Karpas-422 (cell line): ENCODE data around the gene SIGLECL1. TPM values are rescaled to one million over a fixed set of nuclear protein-coding genes. Genes with fewer than 3 reads are reported as not detected.
A peak's percentile ranks its signal among the peaks of the same experiment; 100 is the strongest.

Experiments used
- DNase-seq: peaks from one replicate; pipeline ENCODE4 v3.0.0-alpha.2; 2015
- H2AFZ ChIP-seq: fragments of 200-600 bp; sonication (generic); 2 replicates; pipeline ENCODE4 v1.6.1; 2014; ENCODE audit warnings: antibody characterized with exemption, low read length, mixed read lengths
- H3K27ac ChIP-seq: fragments of 200-600 bp; sonication (generic); 2 replicates; pipeline ENCODE4 v1.5.1; 2014; ENCODE audit warnings: mild to moderate bottlenecking, low read length, moderate library complexity
- H3K27me3 ChIP-seq: fragments of 200-600 bp; sonication (generic); 2 replicates; pipeline ENCODE4 v1.6.1; 2014; ENCODE audit warnings: low read length, mixed read lengths
- H3K36me3 ChIP-seq: fragments of 200-600 bp; sonication (generic); 2 replicates; pipeline ENCODE4 v1.6.1; 2014; ENCODE audit warnings: low read length, mixed read lengths; ENCODE audit not compliant: insufficient read depth
- H3K4me1 ChIP-seq: fragments of 200-600 bp; sonication (generic); 2 replicates; pipeline ENCODE4 v1.6.1; 2014; ENCODE audit warnings: mild to moderate bottlenecking, low read length, mixed read lengths
- H3K4me2 ChIP-seq: fragments of 200-600 bp; sonication (generic); 2 replicates; pipeline ENCODE4 v1.6.1; 2014; ENCODE audit warnings: low read length, low read depth, mild to moderate bottlenecking; ENCODE audit not compliant: poor library complexity, severe bottlenecking
- H3K4me3 ChIP-seq: fragments of 200-600 bp; sonication (generic); 2 replicates; pipeline ENCODE4 v1.5.1; 2014; ENCODE audit warnings: mild to moderate bottlenecking, antibody characterized with exemption, low read length, mixed read lengths
- H3K79me2 ChIP-seq: fragments of 200-600 bp; sonication (generic); 2 replicates; pipeline ENCODE4 v1.6.1; 2014; ENCODE audit warnings: mild to moderate bottlenecking, low read length, mixed read lengths
- H3K9ac ChIP-seq: fragments of 200-600 bp; sonication (generic); 2 replicates; pipeline ENCODE4 v1.6.0; 2014; ENCODE audit warnings: low read length
- H3K9me2 ChIP-seq: fragments of 200-600 bp; sonication (generic), shearing (Covaris generic); replicated peaks from 2 replicates; pipeline ENCODE4 v1.6.0; 2014; ENCODE audit warnings: mild to moderate bottlenecking, low read length, moderate library complexity; ENCODE audit not compliant: insufficient read depth
- H3K9me3 ChIP-seq: fragments of 300-700, 200-600 bp; sonication (generic); 2 replicates; pipeline ENCODE4 v1.6.1; 2014; ENCODE audit warnings: low read length, mixed read lengths
- H4K20me1 ChIP-seq: fragments of 200-600 bp; sonication (generic); 2 replicates; pipeline ENCODE4 v1.6.1; 2014; ENCODE audit warnings: mild to moderate bottlenecking, antibody characterized with exemption, low read length, low read depth; ENCODE audit not compliant: insufficient read depth
- total RNA-seq: library from RNA; depleted of rRNA; stranded (reverse); fragments of >200 nt; shearing (Covaris generic); gene quantifications from 2 replicates; pipeline ENCODE4 v1.2.3, GENCODE V29; 2014; ENCODE audit warnings: low replicate concordance

Gene SIGLECL1
- total RNA-seq, 1 experiment from 2014 or later = not detected

DNA sequence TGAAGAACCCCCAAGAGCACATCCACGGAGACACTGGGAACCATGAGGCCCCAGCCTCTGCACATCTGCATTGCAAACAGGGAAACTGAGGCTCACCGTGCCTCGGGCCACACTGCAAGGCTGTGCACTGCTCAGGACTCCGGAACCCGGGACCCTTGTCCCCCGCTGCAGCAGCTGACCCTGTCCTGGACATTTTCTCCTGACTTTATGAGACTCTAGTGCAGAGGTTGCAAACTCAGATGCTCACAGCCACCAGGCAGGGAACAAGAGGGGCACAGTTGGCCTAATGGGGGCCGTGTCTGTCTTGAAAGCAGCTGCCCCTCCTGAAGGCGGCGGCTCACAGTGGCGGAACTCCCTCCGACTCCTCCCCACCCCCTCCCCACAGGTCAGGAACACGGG, 44.1 kb downstream of the SIGLECL1 start:
- Histone ChIP-seq H3K9me3 (no peaks in the 10 kb centered on the region), H3K27me3 (no peaks in the 10 kb centered on the region; the same call in 1 of the 2 replicates), H3K27ac (no peak overlapping the region), H3K9ac (no peak overlapping the region), H3K4me3 (no peak overlapping the region), H3K79me2 (no peaks in the 10 kb centered on the region), H3K36me3 (no peaks in the 10 kb centered on the region), H2AFZ (no peak overlapping the region), H3K9me2 (no peaks in the 10 kb centered on the region), H4K20me1 (no peaks in the 10 kb centered on the region), H3K4me2 (no peak overlapping the region), H3K4me1 (no peaks in the 10 kb centered on the region)
- DNase-seq = no peak

- no peak overlapping the region for H3K9ac ChIP-seq
- no peaks in the 10 kb centered on the region for H3K9me3 ChIP-seq
- no peak overlapping the region for H3K4me3 ChIP-seq
- H3K27me3 ChIP-seq = no peaks in the 10 kb centered on the region; the same call in 1 of the 2 replicates
- H4K20me1 ChIP-seq = no peaks in the 10 kb centered on the region
- no peak overlapping the region for H2AFZ ChIP-seq
- H3K27ac ChIP-seq = no peak overlapping the region
- H3K9me2 ChIP-seq = no peaks in the 10 kb centered on the region
- H3K4me1 ChIP-seq = no peaks in the 10 kb centered on the region
- no peak overlapping the region for H3K4me2 ChIP-seq
- no peaks in the 10 kb centered on the region for H3K79me2 ChIP-seq
- H3K36me3 ChIP-seq = no peaks in the 10 kb centered on the region
- DNase-seq = no peak
Measured at GRCh38 chr19:51295382-51296126, 44.7 kb downstream of the SIGLECL1 start.

- no peak overlapping the region for H3K4me2 ChIP-seq
- no peaks in the 10 kb centered on the region for H4K20me1 ChIP-seq
- no peaks in the 10 kb centered on the region for H3K36me3 ChIP-seq
- no peaks in the 10 kb centered on the region; the same call in 1 of the 2 replicates for H3K27me3 ChIP-seq
- no peaks in the 10 kb centered on the region for H3K4me1 ChIP-seq
- no peaks in the 10 kb centered on the region for H3K9me2 ChIP-seq
- DNase-seq = peak; percentile 57
- no peak overlapping the region for H3K9ac ChIP-seq
- no peaks in the 10 kb centered on the region for H3K79me2 ChIP-seq
- H2AFZ ChIP-seq = no peak overlapping the region
- no peak overlapping the region for H3K27ac ChIP-seq
- H3K9me3 ChIP-seq = no peaks in the 10 kb centered on the region
- H3K4me3 ChIP-seq = no peak overlapping the region
Measured at GRCh38 chr19:51296336-51297093, 45.6 kb downstream of the SIGLECL1 start.

DNA sequence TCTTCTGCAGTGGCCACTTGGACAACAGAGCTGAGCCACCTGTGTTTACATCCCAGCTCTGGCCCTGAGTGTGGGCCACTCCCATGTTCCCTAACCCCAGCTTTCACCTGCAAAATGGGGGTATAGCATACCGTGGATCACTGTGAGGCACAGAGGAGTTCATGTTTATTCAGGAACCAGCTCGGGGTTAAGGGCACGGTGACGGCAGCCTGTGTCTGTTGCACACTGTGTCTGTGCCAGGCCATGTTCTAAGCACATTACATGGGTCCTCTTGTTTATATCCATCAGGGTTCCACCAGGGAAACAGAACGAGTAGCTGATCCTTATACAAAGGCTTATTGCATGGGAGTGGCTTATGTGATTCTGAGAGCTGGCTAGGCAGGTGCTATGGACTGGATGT, 46.5 kb downstream of the SIGLECL1 start:
- H3K9ac ChIP-seq = no peak overlapping the region
- H3K9me2 ChIP-seq = no peaks in the 10 kb centered on the region
- no peak overlapping the region for H3K4me3 ChIP-seq
- H3K27me3 ChIP-seq = no peaks in the 10 kb centered on the region; the same call in 1 of the 2 replicates
- H3K4me1 ChIP-seq = no peaks in the 10 kb centered on the region
- H3K36me3 ChIP-seq = no peaks in the 10 kb centered on the region
- H2AFZ ChIP-seq = no peak overlapping the region
- H3K27ac ChIP-seq = no peak overlapping the region
- DNase-seq = no peak
- H4K20me1 ChIP-seq = no peaks in the 10 kb centered on the region
- no peaks in the 10 kb centered on the region for H3K9me3 ChIP-seq
- H3K79me2 ChIP-seq = no peaks in the 10 kb centered on the region
- no peak overlapping the region for H3K4me2 ChIP-seq

DNA sequence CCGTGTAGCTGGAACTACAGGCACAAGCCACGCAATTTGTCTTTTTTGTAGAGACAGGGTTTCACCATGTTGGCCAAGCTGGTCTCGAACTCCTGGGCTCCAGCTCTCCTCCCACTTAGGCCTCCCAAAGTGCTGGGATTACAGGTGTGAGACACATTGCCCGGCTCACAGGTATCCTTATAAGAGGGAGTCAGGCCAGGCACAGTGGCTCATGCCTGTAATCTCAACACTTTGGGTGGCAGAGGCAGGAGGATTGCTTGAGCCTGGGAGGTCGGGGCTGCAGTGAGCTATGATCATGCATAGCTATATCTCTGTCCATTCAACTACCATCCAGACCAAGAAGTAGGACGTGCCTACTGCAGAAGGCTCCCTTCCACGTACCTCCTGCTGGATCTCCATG, 50.4 kb downstream of the SIGLECL1 start:
- DNase-seq = no peak
- Histone ChIP-seq H3K27me3 (peaks cover 3% of the 10 kb centered on the region; the same call in 1 of the 2 replicates), H3K27ac (no peak overlapping the region), H3K4me2 (no peak overlapping the region), H3K9me3 (no peaks in the 10 kb centered on the region), H3K36me3 (no peaks in the 10 kb centered on the region), H2AFZ (no peak overlapping the region), H3K79me2 (no peaks in the 10 kb centered on the region), H3K9me2 (no peaks in the 10 kb centered on the region), H3K4me3 (no peak overlapping the region), H4K20me1 (no peaks in the 10 kb centered on the region), H3K4me1 (no peaks in the 10 kb centered on the region), H3K9ac (no peak overlapping the region)

- Histone ChIP-seq H3K4me1 (no peaks in the 10 kb centered on the region), H3K4me3 (no peak overlapping the region), H3K9ac (no peak overlapping the region), H3K27me3 (peaks cover 6% of the 10 kb centered on the region; the same call in 1 of the 2 replicates), H3K27ac (no peak overlapping the region), H3K36me3 (no peaks in the 10 kb centered on the region), H3K79me2 (no peaks in the 10 kb centered on the region), H2AFZ (no peak overlapping the region), H3K9me3 (no peaks in the 10 kb centered on the region), H3K4me2 (no peak overlapping the region), H4K20me1 (no peaks in the 10 kb centered on the region), H3K9me2 (no peaks in the 10 kb centered on the region)
- no peak for DNase-seq
Measured at GRCh38 chr19:51305479-51305878, 54.6 kb downstream of the SIGLECL1 start.

- no peaks in the 10 kb centered on the region for H3K9me2 ChIP-seq
- H2AFZ ChIP-seq = no peak within 1 kb of the TSS
- DNase-seq = no peak
- H3K4me2 ChIP-seq = no peak within 1 kb of the TSS
- no peaks in the 10 kb centered on the region for H3K4me1 ChIP-seq
- no peaks in the 10 kb centered on the region for H3K79me2 ChIP-seq
- H3K9ac ChIP-seq = no peak within 1 kb of the TSS
- no peak within 1 kb of the TSS for H3K27ac ChIP-seq
- no peaks in the 10 kb centered on the region for H3K36me3 ChIP-seq
- no peaks in the 10 kb centered on the region for H4K20me1 ChIP-seq
- peaks cover 3% of the 10 kb centered on the region; the same call in 1 of the 2 replicates for H3K27me3 ChIP-seq
- H3K9me3 ChIP-seq = no peaks in the 10 kb centered on the region
- H3K4me3 ChIP-seq = no peak within 1 kb of the TSS
Measured at GRCh38 chr19:51311351-51312257, 60.7 kb downstream of the SIGLECL1 start, which contains the start of gene IGLON5. IGLON5 (plus strand) TSS chr19:51311644; CDS start chr19:51311848, 204 bp downstream.
